Activated CD4-positive, alpha-beta T cell treated with anti-CD3 and anti-CD28 coated beads, Interleukin-2, amount 50 U/mL, for 1 hour (primary cell): ENCODE results near the gene DDIT4.
A peak's percentile ranks its signal among the peaks of the same experiment; 100 is the strongest.
"Not testable (repeated sequence)": the region's sequence is repeated elsewhere in the genome, so short reads cannot be mapped to it uniquely, and the experiment has no call there.

Experiments used
- DNase-seq: peaks from one replicate; pipeline ENCODE4 v3.0.0-alpha.2; 2020

DDIT4 gene

GRCh38 chr10:72249176-72249862 lies 24.4 kb upstream of the DDIT4 start:
- DNase-seq, result not testable (repeated sequence)

- DNase-seq, result no peak
Observed at GRCh38 chr10:72250666-72251065, 23.1 kb upstream of the DDIT4 start.

GRCh38 chr10:72251635-72252034 lies 22.1 kb upstream of the DDIT4 start:
- no peak for DNase-seq

GRCh38 chr10:72252972-72253371 lies 20.8 kb upstream of the DDIT4 start:
- no peak for DNase-seq

- DNase-seq, result no peak
Observed at GRCh38 chr10:72253578-72253977, 20.1 kb upstream of the DDIT4 start.

GRCh38 chr10:72254813-72255568 lies 18.7 kb upstream of the DDIT4 start:
- DNase-seq, result peak; percentile 15

GRCh38 chr10:72255977-72256729 lies 17.6 kb upstream of the DDIT4 start:
- no peak for DNase-seq

- DNase-seq, result no peak
Observed at GRCh38 chr10:72257051-72257892, 16.5 kb upstream of the DDIT4 start.

GRCh38 chr10:72258617-72259016 lies 15.1 kb upstream of the DDIT4 start:
- DNase-seq, result no peak

- DNase-seq, result no peak
Observed at GRCh38 chr10:72259491-72260238, 14.1 kb upstream of the DDIT4 start.

- DNase-seq, result peak; percentile 70
Observed at GRCh38 chr10:72260239-72260975, 13.3 kb upstream of the DDIT4 start.

GRCh38 chr10:72260976-72261783 lies 12.5 kb upstream of the DDIT4 start:
- DNase-seq, result peak; percentile 15

- no peak for DNase-seq
Observed at GRCh38 chr10:72261784-72262404, 11.8 kb upstream of the DDIT4 start.

- DNase-seq, result peak; percentile 34
Observed at GRCh38 chr10:72263613-72264241, 10.0 kb upstream of the DDIT4 start.

- DNase-seq, result no peak
Observed at GRCh38 chr10:72264536-72264935, 9.2 kb upstream of the DDIT4 start.

GRCh38 chr10:72265508-72265907 lies 8.2 kb upstream of the DDIT4 start:
- no peak for DNase-seq

GRCh38 chr10:72265990-72266865 lies 7.5 kb upstream of the DDIT4 start:
- no peak for DNase-seq

GRCh38 chr10:72267381-72267780 lies 6.3 kb upstream of the DDIT4 start:
- no peak for DNase-seq
